ENCODE measurements around the gene FIS1. TPM values are rescaled to one million over a fixed set of nuclear protein-coding genes. Genes with fewer than 3 reads are reported as not detected.
A peak's percentile ranks its signal among the peaks of the same experiment; 100 is the strongest.

Gene FIS1
- total and polyA plus RNA-seq, 5 experiments from 2014 or later = 118 to 235 (median 225) TPM

GRCh38 chr7:101250324-101250723 lies 5.4 kb upstream of the FIS1 start:
- H3K9me3 Mint-ChIP-seq = no peaks in the 10 kb centered on the region
- H3K4me3 Mint-ChIP-seq = peak overlapping the region; percentile 56 to 100 (median 99)
- peaks cover 0 to 23% (median 0%) of the 10 kb centered on the region in 3 donors for H3K36me3 Mint-ChIP-seq
- peaks cover 16 to 54% (median 41%) of the 10 kb centered on the region in 4 donors for H3K4me1 Mint-ChIP-seq
- no peak for DNase-seq
- POLR2A ChIA-PET = no interaction called here
- H3K27me3 Mint-ChIP-seq = no peaks in the 10 kb centered on the region
- no peak for ATAC-seq
- H3K27ac Mint-ChIP-seq = peak overlapping the region in 6 of 10 donors; percentile 6 to 57 (median 35)

- Mint-ChIP-seq H3K27ac (peak overlapping the region in 1 of 10 donors; percentile 22), H3K4me1 (peaks cover 18 to 67% (median 60%) of the 10 kb centered on the region in 4 donors), H3K9me3 (no peaks in the 10 kb centered on the region), H3K27me3 (no peaks in the 10 kb centered on the region), H3K36me3 (peaks cover 0 to 23% (median 0%) of the 10 kb centered on the region in 3 donors), H3K4me3 (peak overlapping the region in 2 of 10 donors; percentile 6 to 55)
- POLR2A ChIA-PET = interaction anchor here (0.7 to 1.3 kb wide), 2 partner anchors 30 to 1146 kb away, joined by 3 read pairs; partner anchors contain the start of gene ZNHIT1
- no peak for DNase-seq
- no peak for ATAC-seq
These were observed 3.4 kb upstream of the FIS1 start for GRCh38 chr7:101248276-101248675.

GRCh38 chr7:101245147-101245668 lies 327 bp upstream of the FIS1 start:
- peaks cover 0 to 26% (median 2%) of the 10 kb centered on the region in 3 donors for H3K36me3 Mint-ChIP-seq
- H3K9me3 Mint-ChIP-seq = no peaks in the 10 kb centered on the region
- ATAC-seq (no peak), DNase-seq (no peak)
- POLR2A ChIA-PET = interaction anchor here (0.5 to 4.2 kb wide), 9 partner anchors 10 to 886 kb away, joined by 3 to 59 read pairs (median 5); partner anchors contain the start of genes PLOD3, UFSP1 and ZNHIT1
- peaks cover 14 to 60% (median 50%) of the 10 kb centered on the region in 4 donors for H3K4me1 Mint-ChIP-seq
- H3K4me3 Mint-ChIP-seq = peak overlapping the region; percentile 92 to 100 (median 97)
- H3K27me3 Mint-ChIP-seq = no peaks in the 10 kb centered on the region
- H3K27ac Mint-ChIP-seq = peak overlapping the region; percentile 89 to 99 (median 97)

- ATAC-seq = no peak
- no peaks in the 10 kb centered on the region for H3K27me3 Mint-ChIP-seq
- peak overlapping the region; percentile 92 to 100 (median 97) for H3K4me3 Mint-ChIP-seq
- H3K4me1 Mint-ChIP-seq = peaks cover 11 to 55% (median 45%) of the 10 kb centered on the region in 4 donors
- peaks cover 0 to 28% (median 4%) of the 10 kb centered on the region in 3 donors for H3K36me3 Mint-ChIP-seq
- H3K27ac Mint-ChIP-seq = peak overlapping the region; percentile 89 to 99 (median 97)
- peak in 1 of 10 donors; percentile 17 for DNase-seq
- H3K9me3 Mint-ChIP-seq = no peaks in the 10 kb centered on the region
- POLR2A ChIA-PET = interaction anchor here (0.5 to 4.2 kb wide), 15 partner anchors 9 to 1152 kb away, joined by 3 to 59 read pairs (median 5); partner anchors contain the start of genes PLOD3, SRRT, UFSP1 and ZNHIT1
These were observed 1.1 kb downstream of the FIS1 start for GRCh38 chr7:101243646-101244374.

GRCh38 chr7:101241443-101242349 lies 3.2 kb downstream of the FIS1 start:
- no peak for ATAC-seq
- H3K4me3 Mint-ChIP-seq = no peak overlapping the region
- no peaks in the 10 kb centered on the region for H3K27me3 Mint-ChIP-seq
- H3K36me3 Mint-ChIP-seq = peaks cover 0 to 23% (median 4%) of the 10 kb centered on the region in 3 donors
- H3K9me3 Mint-ChIP-seq = no peaks in the 10 kb centered on the region
- POLR2A ChIA-PET = interaction anchor here (0.6 to 3.4 kb wide), 7 partner anchors 10 to 764 kb away, joined by 3 to 24 read pairs (median 3); no protein-coding TSS in a partner anchor
- no peak for DNase-seq
- no peak overlapping the region for H3K27ac Mint-ChIP-seq
- H3K4me1 Mint-ChIP-seq = peaks cover 5 to 46% (median 36%) of the 10 kb centered on the region in 4 donors

GRCh38 chr7:101241015-101241363 lies 3.9 kb downstream of the FIS1 start:
- H3K36me3 Mint-ChIP-seq = peaks cover 0 to 24% (median 4%) of the 10 kb centered on the region in 3 donors
- DNase-seq (no peak), ATAC-seq (no peak)
- no peaks in the 10 kb centered on the region for H3K27me3 Mint-ChIP-seq
- H3K4me3 Mint-ChIP-seq = no peak overlapping the region
- POLR2A ChIA-PET = interaction anchor here (0.6 to 1.1 kb wide), 4 partner anchors 10 to 69 kb away, joined by 3 to 4 read pairs (median 3); no protein-coding TSS in a partner anchor
- H3K27ac Mint-ChIP-seq = peak overlapping the region in 1 of 10 donors; percentile 21
- peaks cover 5 to 43% (median 36%) of the 10 kb centered on the region in 4 donors for H3K4me1 Mint-ChIP-seq
- H3K9me3 Mint-ChIP-seq = no peaks in the 10 kb centered on the region

- no peaks in the 10 kb centered on the region for H3K9me3 Mint-ChIP-seq
- peaks cover 3 to 37% (median 30%) of the 10 kb centered on the region in 4 donors for H3K4me1 Mint-ChIP-seq
- POLR2A ChIA-PET = interaction anchor here (0.8 to 1.1 kb wide), 2 partner anchors 11 to 60 kb away, joined by 3 to 4 read pairs; no protein-coding TSS in a partner anchor
- H3K36me3 Mint-ChIP-seq = peaks cover 0 to 24% (median 4%) of the 10 kb centered on the region in 3 donors
- H3K4me3 Mint-ChIP-seq = no peak overlapping the region
- H3K27ac Mint-ChIP-seq = peak overlapping the region in 1 of 10 donors; percentile 33
- DNase-seq (no peak), ATAC-seq (no peak)
- H3K27me3 Mint-ChIP-seq = no peaks in the 10 kb centered on the region
These were observed 4.5 kb downstream of the FIS1 start for GRCh38 chr7:101240226-101241014.

GRCh38 chr7:101239951-101240220 lies 5.0 kb downstream of the FIS1 start:
- H3K36me3 Mint-ChIP-seq = peaks cover 0 to 24% (median 4%) of the 10 kb centered on the region in 3 donors
- DNase-seq (no peak), ATAC-seq (no peak)
- no peak overlapping the region for H3K27ac Mint-ChIP-seq
- no peak overlapping the region for H3K4me3 Mint-ChIP-seq
- H3K4me1 Mint-ChIP-seq = peaks cover 3 to 33% (median 25%) of the 10 kb centered on the region in 4 donors
- H3K9me3 Mint-ChIP-seq = no peaks in the 10 kb centered on the region
- POLR2A ChIA-PET = no interaction called here
- H3K27me3 Mint-ChIP-seq = no peaks in the 10 kb centered on the region

- ATAC-seq = no peak
- POLR2A ChIA-PET = no interaction called here
- H3K27me3 Mint-ChIP-seq = no peaks in the 10 kb centered on the region
These were observed 5.5 kb downstream of the FIS1 start for GRCh38 chr7:101239191-101239950.

GRCh38 chr7:101238226-101239182 lies 6.4 kb downstream of the FIS1 start:
- no peaks in the 10 kb centered on the region for H3K27me3 Mint-ChIP-seq
- ATAC-seq (no peak), DNase-seq (peak in 1 of 10 donors; percentile 43)
- POLR2A ChIA-PET = no interaction called here
- H3K27ac Mint-ChIP-seq = no peak overlapping the region
- H3K9me3 Mint-ChIP-seq = no peaks in the 10 kb centered on the region
- H3K4me1 Mint-ChIP-seq = peaks cover 2 to 26% (median 12%) of the 10 kb centered on the region in 4 donors
- H3K36me3 Mint-ChIP-seq = peaks cover 0 to 24% (median 4%) of the 10 kb centered on the region in 3 donors
- H3K4me3 Mint-ChIP-seq = no peak overlapping the region

More at GRCh38 chr7:101239191-101239950, 5.5 kb downstream of the FIS1 start:
- Mint-ChIP-seq H3K27ac (peak overlapping the region in 1 of 10 donors; percentile 48), H3K9me3 (no peaks in the 10 kb centered on the region), H3K4me3 (no peak overlapping the region), H3K36me3 (peaks cover 0 to 24% (median 4%) of the 10 kb centered on the region in 3 donors), H3K4me1 (peaks cover 2 to 33% (median 21%) of the 10 kb centered on the region in 4 donors)
- no peak for DNase-seq

Measured in naive thymus-derived CD8-positive, alpha-beta T cell (primary cell).